ENCODE results near the gene NAIP.
"Not testable (repeated sequence)": the region's sequence is repeated elsewhere in the genome, so short reads cannot be mapped to it uniquely, and the experiment has no call there.

DNA sequence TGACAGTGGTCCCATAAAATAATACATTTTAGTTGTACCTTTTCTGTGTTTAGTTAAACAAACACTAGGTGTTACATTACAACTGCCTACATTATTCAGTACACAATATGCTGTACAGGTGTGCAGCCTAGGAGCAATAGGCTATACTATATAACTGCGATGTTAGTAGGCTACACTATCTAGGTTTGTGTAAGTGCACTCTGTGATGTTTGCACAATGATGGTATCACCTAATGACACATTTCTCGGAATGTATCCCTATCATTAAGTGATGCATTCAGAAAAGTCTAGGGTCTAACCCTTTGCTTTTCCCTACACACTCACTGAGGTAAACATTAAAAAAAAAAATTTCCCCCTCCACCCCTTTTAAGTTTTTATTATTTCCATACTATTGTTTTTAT, 19.7 kb upstream of the NAIP start:
- TF ChIP-seq YY1 (IDR thresholded peaks at IDR 0.05; ENCODE audit: insufficient read depth, insufficient read length); SUZ12 (IDR thresholded peaks at IDR 0.05; ENCODE audit: extremely low read depth, insufficient read depth, insufficient read length); ZNF274 (IDR thresholded peaks at IDR 0.05; ENCODE audit: low read depth, low read length): not testable (repeated sequence)
